ENCODE measurements around the gene BEND6. TPM values are rescaled to one million over a fixed set of nuclear protein-coding genes. Genes with fewer than 3 reads are reported as not detected.

Gene BEND6
- total and polyA plus RNA-seq, 2 of the 13 experiments (the other 11 are each of a cell fraction or from before 2014, with no cell fraction given) = 0.20 to 0.21 TPM

DNA sequence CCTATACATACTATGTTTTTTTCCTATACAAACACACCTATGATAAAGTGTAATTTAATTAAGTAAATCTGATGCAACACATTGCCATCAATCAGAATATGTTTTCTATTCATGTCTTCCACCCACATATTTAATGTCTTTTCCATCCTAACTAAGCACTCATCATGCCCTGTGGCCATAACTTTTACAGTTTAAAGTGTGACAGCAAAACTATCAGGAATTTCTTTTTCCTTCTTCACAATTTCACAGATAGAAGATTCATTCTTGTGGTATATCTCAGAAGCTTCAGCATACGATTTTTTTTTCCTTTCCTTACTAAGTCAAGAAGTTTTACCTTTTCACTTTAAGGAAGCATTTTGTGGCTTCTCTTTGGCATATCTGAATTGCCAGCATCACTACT is 7.0 kb upstream of the BEND6 start (continued):
- TF ChIP-seq SCMH1 (CRISPR knock-in tag; IDR thresholded peaks at IDR 0.05; ENCODE audit: borderline replicate concordance) (no peak), PAF1 (CRISPR knock-in tag; IDR thresholded peaks at IDR 0.05) (no peak), EED (CRISPR knock-in tag; IDR thresholded peaks at IDR 0.05) (no peak), ZFP37 (CRISPR knock-in tag; IDR thresholded peaks at IDR 0.05; ENCODE audit: borderline replicate concordance) (no peak), FOXK2 (IDR thresholded peaks at IDR 0.05) (no peak), ZNF501 (CRISPR knock-in tag; IDR thresholded peaks at IDR 0.05) (no peak)
- TF ChIP-seq, protein P1, sequence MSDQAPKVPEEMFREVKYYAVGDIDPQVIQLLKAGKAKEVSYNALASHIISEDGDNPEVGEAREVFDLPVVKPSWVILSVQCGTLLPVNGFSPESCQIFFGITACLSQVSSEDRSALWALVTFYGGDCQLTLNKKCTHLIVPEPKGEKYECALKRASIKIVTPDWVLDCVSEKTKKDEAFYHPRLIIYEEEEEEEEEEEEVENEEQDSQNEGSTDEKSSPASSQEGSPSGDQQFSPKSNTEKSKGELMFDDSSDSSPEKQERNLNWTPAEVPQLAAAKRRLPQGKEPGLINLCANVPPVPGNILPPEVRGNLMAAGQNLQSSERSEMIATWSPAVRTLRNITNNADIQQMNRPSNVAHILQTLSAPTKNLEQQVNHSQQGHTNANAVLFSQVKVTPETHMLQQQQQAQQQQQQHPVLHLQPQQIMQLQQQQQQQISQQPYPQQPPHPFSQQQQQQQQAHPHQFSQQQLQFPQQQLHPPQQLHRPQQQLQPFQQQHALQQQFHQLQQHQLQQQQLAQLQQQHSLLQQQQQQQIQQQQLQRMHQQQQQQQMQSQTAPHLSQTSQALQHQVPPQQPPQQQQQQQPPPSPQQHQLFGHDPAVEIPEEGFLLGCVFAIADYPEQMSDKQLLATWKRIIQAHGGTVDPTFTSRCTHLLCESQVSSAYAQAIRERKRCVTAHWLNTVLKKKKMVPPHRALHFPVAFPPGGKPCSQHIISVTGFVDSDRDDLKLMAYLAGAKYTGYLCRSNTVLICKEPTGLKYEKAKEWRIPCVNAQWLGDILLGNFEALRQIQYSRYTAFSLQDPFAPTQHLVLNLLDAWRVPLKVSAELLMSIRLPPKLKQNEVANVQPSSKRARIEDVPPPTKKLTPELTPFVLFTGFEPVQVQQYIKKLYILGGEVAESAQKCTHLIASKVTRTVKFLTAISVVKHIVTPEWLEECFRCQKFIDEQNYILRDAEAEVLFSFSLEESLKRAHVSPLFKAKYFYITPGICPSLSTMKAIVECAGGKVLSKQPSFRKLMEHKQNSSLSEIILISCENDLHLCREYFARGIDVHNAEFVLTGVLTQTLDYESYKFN (CRISPR knock-in tag; conservative IDR thresholded peaks at IDR 0.05) = no peak

DNA sequence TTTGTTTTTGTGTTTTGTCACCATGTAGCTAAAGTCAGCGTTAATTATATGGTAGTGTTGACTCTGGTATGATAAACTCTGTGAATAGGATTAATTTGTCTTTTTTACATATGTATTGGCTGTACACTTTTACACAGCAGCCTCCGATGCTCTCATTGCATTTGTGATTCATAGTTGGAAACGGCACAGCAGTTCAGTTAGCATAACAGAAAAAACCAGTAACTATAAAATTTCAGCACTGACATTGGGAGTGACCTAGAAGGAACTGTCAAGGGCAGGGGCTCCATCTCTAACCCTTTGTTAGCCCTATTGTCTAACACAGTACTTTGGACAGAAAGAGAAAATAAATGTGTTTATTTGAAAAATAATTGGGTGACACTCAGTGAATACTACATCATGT is 5.6 kb upstream of the BEND6 start:
- no TSS peak for BruUV-seq (replicated peaks)
- Histone ChIP-seq H3K4me2 (ENCODE audit: low read depth, low read length) (no peak overlapping the region), H4K20me1 (ENCODE audit: insufficient read depth, low read length) (no peaks in the 10 kb centered on the region), H3K27me3 (ENCODE audit: control insufficient read depth in 1 of 2, insufficient read depth in 2 of 2, low read length in 2 of 2) (no peaks in the 10 kb centered on the region; a peak in 2 of 5 replicates), H3K9ac (ENCODE audit: insufficient read depth, low read depth, low read length) (no peak overlapping the region), H3K27ac (ENCODE audit: extremely low read length, insufficient read depth, low read length) (no peak overlapping the region), H3K4me3 (replicated peaks in 1 of 3; ENCODE audit: insufficient read depth in 1 of 3, low read depth in 2 of 3, low read length in 3 of 3) (no peak overlapping the region), H3K4me1 (ENCODE audit: insufficient read depth, low read length) (peaks cover 8% of the 10 kb centered on the region; the same call in 1 of the 2 replicates), H3K79me2 (ENCODE audit: insufficient read depth, low read length) (no peaks in the 10 kb centered on the region), H3K36me3 (replicated peaks in 1 of 2; ENCODE audit: control insufficient read depth in 1 of 2, insufficient read depth in 2 of 2, low read length in 2 of 2) (no peaks in the 10 kb centered on the region), H2AFZ (ENCODE audit: low read length) (no peak overlapping the region), H3K9me3 (ENCODE audit: low read length) (no peaks in the 10 kb centered on the region)
- 59% methylated on average over 3 of the region's 3 CpGs for WGBS (ENCODE audit: low lambda C conversion rate)
- no peak for DNase-seq (ENCODE audit: low spot score)
- no peak for ATAC-seq
- in situ Hi-C loops (cut with HindIII; ENCODE audit: extremely low pct_ligation_motif_present, low pct_unique_long_range_greater_than_20kb) (no loop called here), intact Hi-C loops (cut with micrococcal nuclease; ENCODE audit: unreplicated experiment) (no loop called here)
- CTCF ChIA-PET (ENCODE audit: low intra/inter-chr PET ratio, low total read pairs) = no interaction called here
- FAIRE-seq = no peak
- POLR2A ChIA-PET = no interaction called here
- TF ChIP-seq ZNF550 (CRISPR knock-in tag; IDR thresholded peaks at IDR 0.05; ENCODE audit: borderline replicate concordance) (no peak), TBP (CRISPR knock-in tag; IDR thresholded peaks at IDR 0.05) (no peak), RARA (CRISPR knock-in tag; IDR thresholded peaks at IDR 0.05) (no peak), HNRNPLL (IDR thresholded peaks at IDR 0.05; ENCODE audit: low read depth, low read length, poor library complexity, severe bottlenecking) (no peak), XBP1 (CRISPR knock-in tag; IDR thresholded peaks at IDR 0.05) (no peak), MAFF (IDR thresholded peaks at IDR 0.05; ENCODE audit: low read depth, low read length) (no peak), ZKSCAN1 (IDR thresholded peaks at IDR 0.05; ENCODE audit: low read length) (no peak)
- TF ChIP-seq, protein P2, sequence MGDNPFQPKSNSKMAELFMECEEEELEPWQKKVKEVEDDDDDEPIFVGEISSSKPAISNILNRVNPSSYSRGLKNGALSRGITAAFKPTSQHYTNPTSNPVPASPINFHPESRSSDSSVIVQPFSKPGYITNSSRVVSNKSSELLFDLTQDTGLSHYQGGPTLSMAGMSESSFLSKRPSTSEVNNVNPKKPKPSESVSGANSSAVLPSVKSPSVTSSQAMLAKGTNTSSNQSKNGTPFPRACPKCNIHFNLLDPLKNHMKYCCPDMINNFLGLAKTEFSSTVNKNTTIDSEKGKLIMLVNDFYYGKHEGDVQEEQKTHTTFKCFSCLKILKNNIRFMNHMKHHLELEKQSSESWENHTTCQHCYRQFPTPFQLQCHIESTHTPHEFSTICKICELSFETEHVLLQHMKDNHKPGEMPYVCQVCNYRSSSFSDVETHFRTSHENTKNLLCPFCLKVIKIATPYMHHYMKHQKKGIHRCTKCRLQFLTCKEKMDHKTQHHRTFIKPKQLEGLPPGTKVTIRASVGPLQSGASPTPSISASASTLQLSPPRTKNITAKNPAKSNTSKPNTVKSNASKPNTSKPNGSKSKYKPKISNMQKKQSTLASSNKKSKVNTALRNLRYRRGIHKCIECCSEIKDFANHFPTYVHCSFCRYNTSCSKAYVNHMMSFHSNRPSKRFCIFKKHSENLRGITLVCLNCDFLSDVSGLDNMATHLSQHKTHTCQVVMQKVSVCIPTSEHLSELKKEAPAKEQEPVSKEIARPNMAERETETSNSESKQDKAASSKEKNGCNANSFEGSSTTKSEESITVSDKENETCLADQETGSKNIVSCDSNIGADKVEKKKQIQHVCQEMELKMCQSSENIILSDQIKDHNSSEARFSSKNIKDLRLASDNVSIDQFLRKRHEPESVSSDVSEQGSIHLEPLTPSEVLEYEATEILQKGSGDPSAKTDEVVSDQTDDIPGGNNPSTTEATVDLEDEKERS (CRISPR knock-in tag; IDR thresholded peaks at IDR 0.05) = no peak
- TF ChIP-seq, protein P3, sequence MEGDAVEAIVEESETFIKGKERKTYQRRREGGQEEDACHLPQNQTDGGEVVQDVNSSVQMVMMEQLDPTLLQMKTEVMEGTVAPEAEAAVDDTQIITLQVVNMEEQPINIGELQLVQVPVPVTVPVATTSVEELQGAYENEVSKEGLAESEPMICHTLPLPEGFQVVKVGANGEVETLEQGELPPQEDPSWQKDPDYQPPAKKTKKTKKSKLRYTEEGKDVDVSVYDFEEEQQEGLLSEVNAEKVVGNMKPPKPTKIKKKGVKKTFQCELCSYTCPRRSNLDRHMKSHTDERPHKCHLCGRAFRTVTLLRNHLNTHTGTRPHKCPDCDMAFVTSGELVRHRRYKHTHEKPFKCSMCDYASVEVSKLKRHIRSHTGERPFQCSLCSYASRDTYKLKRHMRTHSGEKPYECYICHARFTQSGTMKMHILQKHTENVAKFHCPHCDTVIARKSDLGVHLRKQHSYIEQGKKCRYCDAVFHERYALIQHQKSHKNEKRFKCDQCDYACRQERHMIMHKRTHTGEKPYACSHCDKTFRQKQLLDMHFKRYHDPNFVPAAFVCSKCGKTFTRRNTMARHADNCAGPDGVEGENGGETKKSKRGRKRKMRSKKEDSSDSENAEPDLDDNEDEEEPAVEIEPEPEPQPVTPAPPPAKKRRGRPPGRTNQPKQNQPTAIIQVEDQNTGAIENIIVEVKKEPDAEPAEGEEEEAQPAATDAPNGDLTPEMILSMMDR (CRISPR knock-in tag; IDR thresholded peaks at IDR 0.05) = no peak
